Lung (tissue), 12 donors: Measurements from ENCODE around the gene DNAAF9. TPM values are rescaled to one million over a fixed set of nuclear protein-coding genes. Genes with fewer than 3 reads are reported as not detected.

Experiments
- ATAC-seq: fragments of 200-7000 bp; cut with Tn5 transposase; one replicate; pipeline ENCODE4 v1.9.1; 2020; ENCODE audit warnings: moderate number of reproducible peaks; ENCODE audit not compliant: insufficient read depth, low FRiP score
- DNase-seq, 3 donors: peaks; one replicate each; pipeline ENCODE4 v3.0.0-alpha.2; 2013 to 2017
- H3K27ac ChIP-seq, 2 donors: one replicate each; pipeline ENCODE4 v1.5.1; 2013; ENCODE audit warnings: mild to moderate bottlenecking in 2 of 2, moderate library complexity in 2 of 2, control low read depth in 1 of 2, inconsistent platforms in 1 of 2, low read depth in 1 of 2, low read length in 1 of 2
- H3K27me3 ChIP-seq, 3 donors: one replicate each; pipeline ENCODE4 v1.5.1; 2013; ENCODE audit warnings: low read length in 2 of 3; ENCODE audit not compliant: control insufficient read depth in 3 of 3, insufficient read depth in 3 of 3
- H3K36me3 ChIP-seq, 4 donors: one replicate each; pipeline ENCODE4 v1.5.1; 2013; ENCODE audit warnings: low read length in 4 of 4, mild to moderate bottlenecking in 1 of 4, moderate library complexity in 1 of 4; ENCODE audit not compliant: control insufficient read depth in 4 of 4, insufficient read depth in 4 of 4
- H3K4me1 ChIP-seq, 5 donors: one replicate each; pipeline ENCODE4 v1.5.1; 2013; ENCODE audit warnings: low read length in 5 of 5, mild to moderate bottlenecking in 2 of 5, moderate library complexity in 1 of 5; ENCODE audit not compliant: control insufficient read depth in 5 of 5, insufficient read depth in 5 of 5
- H3K4me3 ChIP-seq: one replicate; pipeline ENCODE4 v1.5.1; 2013; ENCODE audit warnings: mild to moderate bottlenecking, control low read depth, moderate library complexity
- H3K9ac ChIP-seq, 2 donors: one replicate each; pipeline ENCODE4 v1.5.1; 2013; ENCODE audit warnings: low read length in 2 of 2, control low read depth in 1 of 2; ENCODE audit not compliant: insufficient read depth in 1 of 2
- H3K9me3 ChIP-seq, 4 donors: one replicate each; pipeline ENCODE4 v1.5.1; 2013; ENCODE audit warnings: low read length in 3 of 4, mild to moderate bottlenecking in 1 of 4, moderate library complexity in 1 of 4; ENCODE audit not compliant: control insufficient read depth in 4 of 4, insufficient read depth in 3 of 4
- CTCF ChIP-seq: IDR thresholded peaks from 2 replicates; pipeline ENCODE4 v1.5.1; 2012; ENCODE audit warnings: mild to moderate bottlenecking; ENCODE audit errors: control extremely low read depth, extremely low read depth
- WGBS, 2 donors: extraction: QIAGEN DNeasy Blood & Tissue Kit; methylation state at CpG; one replicate each; pipeline ENCODE4 v1.1.7; 2013; 5-methylcytosine and 5-hydroxymethylcytosine counted together
- polyA plus RNA-seq, 2 donors: library from polyadenylated mRNA; stranded (reverse); fragments of 200-250 nt; gene quantifications; one replicate each; pipeline ENCODE4 v1.2.1, GENCODE V29; 2013
- total RNA-seq, 2 donors: library from RNA; depleted of rRNA in 1 of 2; stranded (reverse); fragments of >200 nt in 1 of 2; gene quantifications; one replicate each; pipeline ENCODE4 v1.2.1, GENCODE V29; 2014 to 2021
- donor health status: control.
- donor health status: control.
- donor health status: Bipolar disorder and iron deficiency.
- donor health status: healthy.
- donor health status: DM: yes; HTN: yes; CAD: no.

DNAAF9 gene
- total and polyA plus RNA-seq, 4 donors: 5.9 to 26.1 (median 11.6) TPM

- no peaks in the 10 kb centered on the region for H3K27me3 ChIP-seq
- H3K27ac ChIP-seq: peak overlapping the region; percentile 82 to 98
- H3K36me3 ChIP-seq: no peaks in the 10 kb centered on the region
- H3K9me3 ChIP-seq: no peaks in the 10 kb centered on the region
- ATAC-seq: no peak
- H3K9ac ChIP-seq: peak overlapping the region; percentile 94 to 96
- no peak for TF ChIP-seq CTCF
- WGBS, 2 donors: 5 to 6% methylated on average over 27 of the region's 27 CpGs
- H3K4me3 ChIP-seq: peak overlapping the region; percentile 64
- peak; percentile 62 to 68 (median 64) for DNase-seq
- H3K4me1 ChIP-seq: peaks cover 0 to 20% (median 11%) of the 10 kb centered on the region in 5 donors
Observed at GRCh38 chr20:3406481-3407039, 909 bp downstream of the DNAAF9 start.

- H3K9me3 ChIP-seq: no peaks in the 10 kb centered on the region
- peak overlapping the region in 1 of 2 donors; percentile 96 for H3K9ac ChIP-seq
- H3K36me3 ChIP-seq: no peaks in the 10 kb centered on the region
- TF ChIP-seq CTCF: no peak
- no peaks in the 10 kb centered on the region for H3K27me3 ChIP-seq
- ATAC-seq (no peak), DNase-seq (peak in 2 of 3 donors; percentile 8 to 13)
- 51 to 71% methylated on average over 3 of the region's 3 CpGs for WGBS, 2 donors
- H3K27ac ChIP-seq: peak overlapping the region; percentile 31 to 98
- peaks cover 0 to 20% (median 11%) of the 10 kb centered on the region in 5 donors for H3K4me1 ChIP-seq
- no peak overlapping the region for H3K4me3 ChIP-seq
Observed at GRCh38 chr20:3405696-3406358, 1.6 kb downstream of the DNAAF9 start.

GRCh38 chr20:3405139-3405538, 2.3 kb downstream of the DNAAF9 start:
- TF ChIP-seq CTCF: no peak
- ATAC-seq: no peak
- Histone ChIP-seq H3K27ac (no peak overlapping the region), H3K9me3 (no peaks in the 10 kb centered on the region), H3K4me3 (no peak overlapping the region), H3K9ac (no peak overlapping the region), H3K4me1 (peaks cover 0 to 20% (median 11%) of the 10 kb centered on the region in 5 donors), H3K27me3 (no peaks in the 10 kb centered on the region), H3K36me3 (no peaks in the 10 kb centered on the region)
- 57 to 87% methylated on average over 2 of the region's 2 CpGs for WGBS, 2 donors
- peak in 2 of 3 donors; percentile 5 to 37 for DNase-seq
